ENCODE measurements around the gene MYL7. TPM values are rescaled to one million over a fixed set of nuclear protein-coding genes. Genes with fewer than 3 reads are reported as not detected.

Gene MYL7
- total and polyA plus RNA-seq, 10 donors = 0.22 to 1.6 TPM; not detected in 8

DNA sequence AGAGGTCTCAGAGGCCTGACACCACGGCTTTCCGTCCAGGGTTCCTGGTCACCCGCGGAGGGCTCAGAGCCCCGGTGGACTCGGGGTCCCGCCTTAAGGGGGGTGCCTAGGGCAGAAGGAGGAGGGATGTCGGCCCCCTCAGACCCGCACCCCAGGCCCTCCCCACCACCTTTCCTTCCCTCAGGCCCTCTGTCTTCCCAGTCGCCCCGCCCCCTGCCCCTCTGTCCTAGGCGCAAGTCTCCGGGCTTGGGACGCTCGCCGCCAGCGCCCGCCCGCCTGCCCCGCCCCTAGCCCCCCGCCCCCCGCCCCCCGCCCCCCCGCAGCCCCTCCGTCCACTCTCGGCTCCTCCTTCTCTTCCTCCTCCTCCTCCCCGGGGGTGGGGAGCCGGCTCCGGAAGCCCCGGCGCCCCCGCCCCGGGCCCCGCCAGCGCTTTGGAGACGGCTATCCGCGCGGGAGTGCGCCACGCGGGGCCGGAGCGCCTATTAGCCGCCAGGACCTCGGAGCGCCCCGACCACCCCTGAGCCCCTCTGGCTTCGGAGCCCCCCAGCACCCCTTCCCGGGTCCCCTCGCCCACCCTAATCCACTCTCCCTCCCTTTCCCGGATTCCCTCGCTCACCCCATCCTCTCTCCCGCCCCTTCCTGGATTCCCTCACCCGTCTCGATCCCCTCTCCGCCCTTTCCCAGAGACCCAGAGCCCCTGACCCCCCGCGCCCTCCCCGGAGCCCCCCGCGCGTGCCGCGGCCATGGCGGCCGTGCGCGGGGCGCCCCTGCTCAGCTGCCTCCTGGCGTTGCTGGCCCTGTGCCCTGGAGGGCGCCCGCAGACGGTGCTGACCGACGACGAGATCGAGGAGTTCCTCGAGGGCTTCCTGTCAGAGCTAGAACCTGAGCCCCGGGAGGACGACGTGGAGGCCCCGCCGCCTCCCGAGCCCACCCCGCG lies 36.9 kb downstream of the MYL7 start, which contains the start of gene AEBP1:
Gene AEBP1 (plus strand): TSS at position 423 of the 937 bp plus-strand sequence. CDS start 321 bp downstream, at position 744.
- Histone ChIP-seq H3K9me3 (no peaks in the 10 kb centered on the region), H3K27ac (peak within 1 kb of the TSS; percentile 42 to 85 (median 76)), H3K4me3 (peak within 1 kb of the TSS; percentile 31 to 74 (median 44)), H3K4me1 (peaks cover 4 to 69% (median 38%) of the 10 kb centered on the region in 6 donors), H3K27me3 (replicated peaks in 1 of 7) (peaks cover 0 to 29% (median 4%) of the 10 kb centered on the region in 7 donors), H3K36me3 (peaks cover 0 to 27% (median 7%) of the 10 kb centered on the region in 6 donors)
- DNase-seq = peak; percentile 87
- TF ChIP-seq POLR2AphosphoS5 (IDR thresholded peaks at IDR 0.05) = peak; percentile 14 to 68 (median 51)
- TF ChIP-seq, protein P1, sequence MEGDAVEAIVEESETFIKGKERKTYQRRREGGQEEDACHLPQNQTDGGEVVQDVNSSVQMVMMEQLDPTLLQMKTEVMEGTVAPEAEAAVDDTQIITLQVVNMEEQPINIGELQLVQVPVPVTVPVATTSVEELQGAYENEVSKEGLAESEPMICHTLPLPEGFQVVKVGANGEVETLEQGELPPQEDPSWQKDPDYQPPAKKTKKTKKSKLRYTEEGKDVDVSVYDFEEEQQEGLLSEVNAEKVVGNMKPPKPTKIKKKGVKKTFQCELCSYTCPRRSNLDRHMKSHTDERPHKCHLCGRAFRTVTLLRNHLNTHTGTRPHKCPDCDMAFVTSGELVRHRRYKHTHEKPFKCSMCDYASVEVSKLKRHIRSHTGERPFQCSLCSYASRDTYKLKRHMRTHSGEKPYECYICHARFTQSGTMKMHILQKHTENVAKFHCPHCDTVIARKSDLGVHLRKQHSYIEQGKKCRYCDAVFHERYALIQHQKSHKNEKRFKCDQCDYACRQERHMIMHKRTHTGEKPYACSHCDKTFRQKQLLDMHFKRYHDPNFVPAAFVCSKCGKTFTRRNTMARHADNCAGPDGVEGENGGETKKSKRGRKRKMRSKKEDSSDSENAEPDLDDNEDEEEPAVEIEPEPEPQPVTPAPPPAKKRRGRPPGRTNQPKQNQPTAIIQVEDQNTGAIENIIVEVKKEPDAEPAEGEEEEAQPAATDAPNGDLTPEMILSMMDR (IDR thresholded peaks at IDR 0.05 in 8 of 11, conservative IDR thresholded peaks at IDR 0.05 in 3 of 11) = no peak
- intact Hi-C loops (cut with DNase I; ENCODE audit: low total_unique reads) = no loop called here
- 2 to 5% (median 2%) methylated on average over 51 to 80 of the region's 87 CpGs for whole genome bisulfite sequencing, 5 donors

DNA sequence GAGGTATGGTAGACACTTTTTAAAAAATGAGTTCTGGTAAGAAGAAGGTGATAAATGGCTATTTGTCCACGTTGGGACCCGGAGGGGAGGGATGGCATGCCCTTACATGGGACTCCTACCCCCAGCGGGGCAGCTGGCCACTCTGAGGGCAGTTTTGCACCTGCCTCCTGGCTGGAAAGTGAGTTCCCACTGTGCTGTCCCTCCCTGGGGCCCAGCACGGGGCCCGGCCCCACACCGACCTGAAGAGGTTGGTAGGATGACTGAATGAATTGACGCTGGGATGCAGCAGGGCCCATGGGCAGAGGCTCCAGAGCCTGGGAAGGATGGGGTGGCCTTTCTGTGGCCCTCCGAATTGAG lies 37.6 kb downstream of the MYL7 start:
- TF ChIP-seq POLR2A (IDR thresholded peaks at IDR 0.05) (no peak), POLR2AphosphoS5 (IDR thresholded peaks at IDR 0.05) (no peak)
- TF ChIP-seq, protein P1 (IDR thresholded peaks at IDR 0.05 in 8 of 11, conservative IDR thresholded peaks at IDR 0.05 in 3 of 11) = no peak
- Histone ChIP-seq H3K27me3 (replicated peaks in 1 of 7) (peaks cover 0 to 29% (median 4%) of the 10 kb centered on the region in 7 donors), H3K4me1 (peaks cover 4 to 69% (median 38%) of the 10 kb centered on the region in 6 donors), H3K4me3 (peak overlapping the region in 3 of 8 donors; percentile 48 to 74 (median 62)), H3K27ac (peak overlapping the region in 5 of 8 donors; percentile 44 to 85 (median 79)), H3K36me3 (peaks cover 0 to 20% (median 5%) of the 10 kb centered on the region in 6 donors), H3K9me3 (no peaks in the 10 kb centered on the region)
- 61 to 72% (median 63%) methylated on average over 3 to 8 of the region's 8 CpGs for WGBS, 5 donors
- DNase-seq = peak; percentile 69
- intact Hi-C loops (cut with DNase I; ENCODE audit: low total_unique reads) = no loop called here

GRCh38 chr7:44102846-44103565 lies 38.1 kb downstream of the MYL7 start:
- peak; percentile 20 for DNase-seq
- peaks cover 0 to 29% (median 4%) of the 10 kb centered on the region in 7 donors for H3K27me3 ChIP-seq (replicated peaks in 1 of 7)
- peak overlapping the region in 4 of 8 donors; percentile 49 to 85 (median 82) for H3K27ac ChIP-seq
- H3K36me3 ChIP-seq = peaks cover 0 to 15% (median 4%) of the 10 kb centered on the region in 6 donors
- TF ChIP-seq POLR2AphosphoS5 (IDR thresholded peaks at IDR 0.05) = no peak
- TF ChIP-seq, protein P1 (IDR thresholded peaks at IDR 0.05 in 8 of 11, conservative IDR thresholded peaks at IDR 0.05 in 3 of 11) = no peak
- no peak for TF ChIP-seq POLR2A (IDR thresholded peaks at IDR 0.05)
- H3K4me3 ChIP-seq = no peak overlapping the region
- H3K4me1 ChIP-seq = peaks cover 4 to 73% (median 39%) of the 10 kb centered on the region in 6 donors
- H3K9me3 ChIP-seq = no peaks in the 10 kb centered on the region
- intact Hi-C loops (cut with DNase I; ENCODE audit: low total_unique reads) = no loop called here
- 64 to 79% (median 68%) methylated on average over 8 of the region's 8 CpGs for WGBS, 5 donors

All from spleen (tissue), 11 donors.